Mesendoderm (in vitro differentiated cells): Measurements from ENCODE around the gene PTX4. TPM values are rescaled to one million over a fixed set of nuclear protein-coding genes. Genes with fewer than 3 reads are reported as not detected.

Source experiments
- DNase-seq: peaks from one replicate; pipeline ENCODE4 v3.0.0; 2013
- H2AK5ac ChIP-seq: 2 replicates; pipeline ENCODE4 v1.6.1; 2013; ENCODE audit warnings: low read length, inconsistent platforms
- H2BK120ac ChIP-seq: 2 replicates; pipeline ENCODE4 v1.6.1; 2013; ENCODE audit warnings: low read depth, mild to moderate bottlenecking, low read length, moderate library complexity, mixed read lengths
- H2BK15ac ChIP-seq: replicated peaks from 2 replicates; pipeline ENCODE4 v1.6.1; 2013; ENCODE audit warnings: low read depth, mild to moderate bottlenecking, moderate library complexity
- H2BK5ac ChIP-seq: 2 replicates; pipeline ENCODE4 v1.6.1; 2013; ENCODE audit warnings: low read length, inconsistent platforms
- H3K18ac ChIP-seq: 2 replicates; pipeline ENCODE4 v1.6.1; 2013; ENCODE audit warnings: mild to moderate bottlenecking, low read length, mixed read lengths
- H3K23ac ChIP-seq: one replicate; pipeline ENCODE4 v1.6.1; 2013; ENCODE audit warnings: low read length
- H3K27ac ChIP-seq: 2 replicates; pipeline ENCODE4 v1.5.1; 2013; ENCODE audit warnings: low read depth, mild to moderate bottlenecking, inconsistent platforms, low read length, moderate library complexity
- H3K27me3 ChIP-seq: 2 replicates; pipeline ENCODE4 v1.6.1; 2013; ENCODE audit warnings: low read length, control low read depth, mild to moderate bottlenecking, inconsistent platforms; ENCODE audit not compliant: insufficient read depth, poor library complexity
- H3K36me3 ChIP-seq: 2 replicates; pipeline ENCODE4 v1.6.1; 2013; ENCODE audit warnings: low read length, inconsistent platforms; ENCODE audit not compliant: control insufficient read depth, insufficient read depth
- H3K4ac ChIP-seq: one replicate; pipeline ENCODE4 v1.6.1; 2013; ENCODE audit warnings: low read depth, mild to moderate bottlenecking, low read length, moderate library complexity
- H3K4me1 ChIP-seq: 2 replicates; pipeline ENCODE4 v1.6.1; 2013; ENCODE audit warnings: low read depth, low read length, inconsistent platforms; ENCODE audit not compliant: control insufficient read depth
- H3K4me2 ChIP-seq: 2 replicates; pipeline ENCODE4 v1.6.1; 2013; ENCODE audit warnings: low read length
- H3K4me3 ChIP-seq: 2 replicates; pipeline ENCODE4 v1.5.1; 2013; ENCODE audit warnings: mild to moderate bottlenecking, low read length
- H3K56ac ChIP-seq: one replicate; pipeline ENCODE4 v1.6.1; 2013; ENCODE audit warnings: low read length
- H3K79me1 ChIP-seq: 2 replicates; pipeline ENCODE4 v1.6.1; 2013; ENCODE audit warnings: low read length, inconsistent platforms
- H3K79me2 ChIP-seq: 2 replicates; pipeline ENCODE4 v1.6.1; 2013; ENCODE audit warnings: mild to moderate bottlenecking, low read length; ENCODE audit not compliant: control insufficient read depth, insufficient read depth
- H3K9ac ChIP-seq: 2 replicates; pipeline ENCODE4 v1.6.1; 2013; ENCODE audit warnings: low read length, inconsistent platforms
- H4K5ac ChIP-seq: one replicate; pipeline ENCODE4 v1.6.1; 2013; ENCODE audit warnings: low read length
- H4K8ac ChIP-seq: one replicate; pipeline ENCODE4 v1.6.1; 2013; ENCODE audit warnings: low read depth, mild to moderate bottlenecking, control low read depth, low read length, moderate library complexity
- WGBS: extraction: QIAGEN DNeasy Blood & Tissue Kit; methylation state at CpG from one replicate; pipeline ENCODE4 v1.1.7; 2013; ENCODE audit warnings: low lambda C conversion rate, missing lambda C conversion rate; ENCODE audit not compliant: insufficient coverage; ENCODE audit errors: extremely low coverage; 5-methylcytosine and 5-hydroxymethylcytosine counted together
- polyA plus RNA-seq, 2 experiments: library from polyadenylated mRNA; stranded (reverse); fragments of 200-250 nt; gene quantifications; one replicate each; pipeline ENCODE4 v1.2.3, GENCODE V29; 2013

PTX4 gene, protein sequence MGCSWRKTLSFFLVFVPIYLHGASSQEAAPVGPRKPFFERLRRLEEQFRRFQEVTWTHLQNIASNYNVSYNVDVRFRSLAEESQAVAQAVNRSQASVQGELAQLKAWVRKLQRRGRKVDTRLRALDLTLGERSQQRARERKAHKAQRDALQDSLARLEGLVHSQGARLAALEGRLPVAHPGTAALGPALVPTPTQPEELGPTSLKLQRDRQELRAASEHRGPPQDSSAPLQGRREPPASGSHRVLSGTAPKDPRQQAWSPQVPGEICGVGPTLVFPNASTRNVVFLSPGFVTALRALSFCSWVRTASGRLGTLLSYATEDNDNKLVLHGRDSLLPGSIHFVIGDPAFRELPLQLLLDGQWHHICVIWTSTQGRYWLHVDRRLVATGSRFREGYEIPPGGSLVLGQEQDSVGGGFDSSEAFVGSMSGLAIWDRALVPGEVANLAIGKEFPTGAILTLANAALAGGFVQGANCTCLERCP
- polyA plus RNA-seq (2013, experiment 1 of 2): 0.03 TPM
- 0.04 TPM for polyA plus RNA-seq (2013, experiment 2 of 2)

DNA sequence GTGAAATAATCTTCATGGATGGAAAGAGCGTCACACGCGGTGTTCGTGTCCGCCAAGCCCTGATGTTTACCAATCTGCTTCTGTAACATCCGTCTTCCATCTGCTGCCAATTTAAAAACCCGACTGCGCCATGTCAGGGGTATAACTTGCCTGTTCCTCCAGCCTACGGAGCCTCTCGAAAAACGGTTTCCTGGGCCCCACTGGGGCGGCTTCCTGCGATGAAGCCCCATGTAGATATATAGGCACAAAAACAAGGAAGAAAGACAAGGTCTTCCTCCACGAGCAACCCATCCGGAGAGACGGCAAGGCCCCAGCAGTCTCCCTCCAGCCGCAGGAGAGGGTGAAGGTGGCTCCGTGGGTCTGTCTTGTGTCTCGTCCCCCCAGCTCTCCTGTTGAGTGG lies at the start of gene PTX4:
TSS of gene PTX4 (minus strand) at position 326 of the 400 bp plus-strand sequence. CDS start at position 291, 35 bp downstream.
- Histone ChIP-seq H3K4me1 (no peaks in the 10 kb centered on the region), H3K23ac (no peak within 1 kb of the TSS), H2BK120ac (no peak within 1 kb of the TSS), H3K4me2 (no peak within 1 kb of the TSS), H3K79me1 (no peaks in the 10 kb centered on the region), H3K27me3 (no peaks in the 10 kb centered on the region), H3K18ac (no peak within 1 kb of the TSS), H2BK5ac (no peak within 1 kb of the TSS), H2BK15ac (no peak within 1 kb of the TSS), H3K9ac (no peak within 1 kb of the TSS), H2AK5ac (no peak within 1 kb of the TSS), H4K8ac (no peak within 1 kb of the TSS), H3K79me2 (peaks cover under 1% of the 10 kb centered on the region), H4K5ac (no peak within 1 kb of the TSS), H3K4ac (no peak within 1 kb of the TSS), H3K56ac (no peak within 1 kb of the TSS), H3K27ac (no peak within 1 kb of the TSS), H3K4me3 (no peak within 1 kb of the TSS), H3K36me3 (no peaks in the 10 kb centered on the region)
- DNase-seq: no peak
- no CpG with 5 or more reads among the region's 19 CpGs for WGBS

DNA sequence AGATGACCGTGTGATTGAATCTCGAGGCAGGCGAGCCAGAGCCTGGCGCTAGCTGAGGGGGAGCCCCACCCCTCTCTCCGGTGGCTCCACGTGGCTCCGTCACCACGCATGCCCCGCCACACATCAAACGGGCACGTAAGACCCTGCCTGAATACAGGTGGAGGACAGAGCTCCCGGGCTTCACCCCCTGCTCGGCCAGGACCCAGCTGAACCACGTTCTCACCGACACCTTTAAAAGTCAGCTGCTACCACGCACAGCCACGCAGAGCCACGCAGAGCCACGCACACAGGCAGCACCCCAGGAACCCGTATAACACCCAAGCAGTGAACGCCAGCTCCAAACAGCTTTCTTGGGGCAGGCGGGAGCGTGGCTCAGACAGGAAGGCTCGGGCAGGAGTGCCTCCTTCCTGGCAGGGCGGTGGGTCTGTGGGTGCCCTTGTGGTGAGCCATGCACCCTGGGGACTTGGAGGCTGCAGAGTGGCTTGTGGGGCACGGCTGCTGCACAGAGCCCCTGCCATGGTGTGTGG lies 49.1 kb upstream of the PTX4 start:
- H3K56ac ChIP-seq: no peak overlapping the region
- no peaks in the 10 kb centered on the region for H3K4me1 ChIP-seq
- no peak overlapping the region for H3K4ac ChIP-seq
- no CpG with 5 or more reads among the region's 26 CpGs for WGBS
- no peak overlapping the region for H3K4me2 ChIP-seq
- H3K27me3 ChIP-seq: no peaks in the 10 kb centered on the region
- H3K27ac ChIP-seq: no peak overlapping the region
- no peaks in the 10 kb centered on the region for H3K36me3 ChIP-seq
- H2AK5ac ChIP-seq: no peak overlapping the region
- no peak overlapping the region for H2BK5ac ChIP-seq
- H3K79me2 ChIP-seq: no peaks in the 10 kb centered on the region
- no peak overlapping the region for H4K5ac ChIP-seq
- H3K18ac ChIP-seq: no peak overlapping the region
- no peak overlapping the region for H2BK120ac ChIP-seq
- H3K9ac ChIP-seq: no peak overlapping the region
- no peak for DNase-seq
- no peaks in the 10 kb centered on the region for H3K79me1 ChIP-seq
- no peak overlapping the region for H4K8ac ChIP-seq
- H3K4me3 ChIP-seq: no peak overlapping the region
- no peak overlapping the region for H2BK15ac ChIP-seq
- peak overlapping the region; percentile 29 for H3K23ac ChIP-seq

DNA sequence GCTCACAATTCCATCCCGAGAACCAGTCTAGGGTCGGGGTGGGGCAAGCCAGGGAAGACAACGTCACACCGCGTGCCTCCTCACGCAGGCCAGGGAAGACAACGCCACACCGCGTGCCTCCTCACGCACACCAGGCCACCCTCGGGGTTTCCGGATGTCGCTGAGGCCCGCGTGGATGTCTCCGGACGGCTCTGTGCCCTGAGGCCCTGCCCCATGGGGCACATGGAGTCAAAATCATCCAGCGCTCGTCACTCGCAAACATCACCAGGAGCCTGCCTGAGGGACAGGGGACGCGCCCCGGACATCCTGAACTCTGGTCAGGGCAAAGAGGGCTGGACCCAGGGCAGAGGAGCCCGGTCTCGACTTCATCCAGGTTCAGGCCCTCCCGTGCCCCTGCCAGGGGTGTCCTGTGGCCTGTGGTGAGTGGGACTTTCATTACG lies 48.4 kb upstream of the PTX4 start:
- H3K36me3 ChIP-seq: no peaks in the 10 kb centered on the region
- no peak overlapping the region for H2BK5ac ChIP-seq
- no peak for DNase-seq
- no peak overlapping the region for H3K4me2 ChIP-seq
- H2BK120ac ChIP-seq: no peak overlapping the region
- H2AK5ac ChIP-seq: no peak overlapping the region
- no peak overlapping the region for H3K4ac ChIP-seq
- H4K5ac ChIP-seq: no peak overlapping the region
- no peak overlapping the region for H4K8ac ChIP-seq
- no peaks in the 10 kb centered on the region for H3K79me2 ChIP-seq
- H3K27me3 ChIP-seq: no peaks in the 10 kb centered on the region
- H3K23ac ChIP-seq: no peak overlapping the region
- WGBS: no CpG with 5 or more reads among the region's 27 CpGs
- no peaks in the 10 kb centered on the region for H3K79me1 ChIP-seq
- no peak overlapping the region for H3K18ac ChIP-seq
- H3K27ac ChIP-seq: no peak overlapping the region
- no peak overlapping the region for H3K56ac ChIP-seq
- H3K9ac ChIP-seq: no peak overlapping the region
- H3K4me3 ChIP-seq: no peak overlapping the region
- H3K4me1 ChIP-seq: no peaks in the 10 kb centered on the region
- no peak overlapping the region for H2BK15ac ChIP-seq

DNA sequence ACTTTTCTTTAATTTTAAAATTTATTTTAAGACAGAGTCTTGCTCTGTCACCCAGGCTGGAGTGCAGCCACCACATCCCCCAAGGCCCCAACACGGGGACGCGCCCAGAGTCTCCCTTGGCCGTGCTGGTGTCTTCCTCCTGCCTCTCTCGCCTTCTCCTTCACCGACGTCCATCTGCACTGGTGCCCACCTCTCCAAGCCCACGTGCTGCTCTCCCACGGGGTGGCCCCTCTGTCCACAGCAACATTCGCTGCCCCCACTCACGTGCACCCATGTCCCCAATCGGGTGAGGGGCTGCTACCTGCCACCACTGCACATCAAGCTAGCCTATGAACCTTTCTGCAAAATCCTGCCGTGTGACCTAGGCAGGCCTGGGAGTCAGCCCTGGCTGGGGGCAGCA lies 47.9 kb upstream of the PTX4 start:
- H3K4me3 ChIP-seq: no peak overlapping the region
- H3K9ac ChIP-seq: no peak overlapping the region
- H3K4me2 ChIP-seq: no peak overlapping the region
- H2BK15ac ChIP-seq: no peak overlapping the region
- H3K27me3 ChIP-seq: no peaks in the 10 kb centered on the region
- H3K23ac ChIP-seq: no peak overlapping the region
- H3K36me3 ChIP-seq: no peaks in the 10 kb centered on the region
- H3K27ac ChIP-seq: no peak overlapping the region
- H3K56ac ChIP-seq: no peak overlapping the region
- no peak overlapping the region for H4K8ac ChIP-seq
- DNase-seq: no peak
- no peaks in the 10 kb centered on the region for H3K4me1 ChIP-seq
- no peaks in the 10 kb centered on the region for H3K79me1 ChIP-seq
- H3K79me2 ChIP-seq: no peaks in the 10 kb centered on the region
- H2AK5ac ChIP-seq: no peak overlapping the region
- H4K5ac ChIP-seq: no peak overlapping the region
- no peak overlapping the region for H2BK120ac ChIP-seq
- H3K18ac ChIP-seq: no peak overlapping the region
- H2BK5ac ChIP-seq: no peak overlapping the region
- WGBS: no CpG with 5 or more reads among the region's 13 CpGs
- H3K4ac ChIP-seq: no peak overlapping the region

DNA sequence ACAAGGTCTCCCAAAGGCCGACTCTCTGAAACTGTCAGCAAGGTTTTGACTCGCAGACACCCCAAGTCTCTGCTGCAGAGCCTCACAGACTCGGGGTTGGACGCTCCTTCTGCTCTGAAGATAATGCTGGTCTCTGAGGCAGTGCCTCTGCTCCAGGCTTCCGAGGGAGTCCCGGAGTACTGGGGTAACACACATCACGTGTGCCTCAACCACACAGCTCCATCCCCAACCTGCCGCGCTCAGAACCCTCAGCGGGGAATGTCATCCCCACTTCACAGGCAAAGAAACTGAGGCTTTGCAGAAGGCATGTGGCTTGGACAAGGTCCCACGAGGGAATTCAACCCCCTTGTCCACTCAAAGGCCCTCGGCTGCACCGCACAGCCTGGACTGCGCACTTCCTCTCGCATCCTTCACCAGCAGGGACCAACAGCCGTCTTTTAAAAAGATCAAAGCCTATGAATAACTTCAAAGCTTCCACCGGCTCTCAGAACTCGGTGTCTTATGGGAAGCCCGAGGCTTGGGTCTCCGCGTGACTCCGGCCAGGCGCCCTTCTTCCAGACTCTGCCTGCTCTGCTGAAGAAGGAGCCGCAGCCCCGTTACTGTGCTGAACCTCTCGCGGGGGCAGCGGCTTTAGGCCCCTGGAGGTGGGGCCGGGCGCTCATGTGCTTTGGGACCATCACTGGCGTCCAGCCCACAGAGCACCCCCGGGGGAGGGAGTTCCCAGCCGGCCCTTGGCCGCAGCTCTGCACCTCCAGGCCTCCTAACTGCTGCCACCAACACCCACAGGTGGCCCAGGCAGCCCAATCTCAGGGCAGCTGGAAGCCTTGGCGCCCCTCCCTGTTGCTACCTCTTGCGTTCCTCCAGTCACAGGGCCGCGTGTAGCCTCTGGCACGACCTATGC lies 46.9 kb upstream of the PTX4 start:
- H2BK15ac ChIP-seq: no peak overlapping the region
- no peaks in the 10 kb centered on the region for H3K79me1 ChIP-seq
- no peak overlapping the region for H2BK120ac ChIP-seq
- no peaks in the 10 kb centered on the region for H3K27me3 ChIP-seq
- H3K4me2 ChIP-seq: no peak overlapping the region
- no peak overlapping the region for H3K4me3 ChIP-seq
- no peak for DNase-seq
- no peak overlapping the region for H3K4ac ChIP-seq
- WGBS: no CpG with 5 or more reads among the region's 39 CpGs
- H3K56ac ChIP-seq: no peak overlapping the region
- H3K18ac ChIP-seq: no peak overlapping the region
- H2AK5ac ChIP-seq: no peak overlapping the region
- H4K5ac ChIP-seq: no peak overlapping the region
- no peaks in the 10 kb centered on the region for H3K79me2 ChIP-seq
- H3K27ac ChIP-seq: no peak overlapping the region
- H3K4me1 ChIP-seq: no peaks in the 10 kb centered on the region
- H2BK5ac ChIP-seq: no peak overlapping the region
- H3K36me3 ChIP-seq: no peaks in the 10 kb centered on the region
- H4K8ac ChIP-seq: no peak overlapping the region
- no peak overlapping the region for H3K9ac ChIP-seq
- no peak overlapping the region for H3K23ac ChIP-seq
